ENCODE measurements around the gene TBC1D21.

TBC1D21 gene

GRCh38 chr15:73889053-73889761 lies 15.8 kb downstream of the TBC1D21 start:
- Mint-ChIP-seq H3K27me3 (ENCODE audit: low read depth) (peaks cover 14% of the 10 kb centered on the region), H3K4me3 (no peak overlapping the region), H3K36me3 (ENCODE audit: low read depth) (no peaks in the 10 kb centered on the region), H3K27ac (no peak overlapping the region), H3K4me1 (ENCODE audit: low read depth) (no peaks in the 10 kb centered on the region), H3K9me3 (no peaks in the 10 kb centered on the region)

- Mint-ChIP-seq H3K4me3 (no peak overlapping the region), H3K27me3 (ENCODE audit: low read depth) (peaks cover 14% of the 10 kb centered on the region), H3K4me1 (ENCODE audit: low read depth) (no peaks in the 10 kb centered on the region), H3K36me3 (ENCODE audit: low read depth) (no peaks in the 10 kb centered on the region), H3K9me3 (no peaks in the 10 kb centered on the region), H3K27ac (no peak overlapping the region)
Measured at GRCh38 chr15:73889762-73890124, 16.4 kb downstream of the TBC1D21 start.

GRCh38 chr15:73891328-73892315 lies 18.3 kb downstream of the TBC1D21 start:
- no peaks in the 10 kb centered on the region for H3K9me3 Mint-ChIP-seq
- no peaks in the 10 kb centered on the region for H3K4me1 Mint-ChIP-seq (ENCODE audit: low read depth)
- peaks cover 18% of the 10 kb centered on the region for H3K27me3 Mint-ChIP-seq (ENCODE audit: low read depth)
- no peak overlapping the region for H3K4me3 Mint-ChIP-seq
- no peak overlapping the region for H3K27ac Mint-ChIP-seq
- no peaks in the 10 kb centered on the region for H3K36me3 Mint-ChIP-seq (ENCODE audit: low read depth)

GRCh38 chr15:73892446-73893226 lies 19.3 kb downstream of the TBC1D21 start:
- no peak overlapping the region for H3K27ac Mint-ChIP-seq
- H3K9me3 Mint-ChIP-seq, result no peaks in the 10 kb centered on the region
- peaks cover 18% of the 10 kb centered on the region for H3K27me3 Mint-ChIP-seq (ENCODE audit: low read depth)
- no peak overlapping the region for H3K4me3 Mint-ChIP-seq
- no peaks in the 10 kb centered on the region for H3K36me3 Mint-ChIP-seq (ENCODE audit: low read depth)
- H3K4me1 Mint-ChIP-seq (ENCODE audit: low read depth), result peaks cover 3% of the 10 kb centered on the region

GRCh38 chr15:73894133-73894814 lies 20.9 kb downstream of the TBC1D21 start:
- H3K9me3 Mint-ChIP-seq, result no peaks in the 10 kb centered on the region
- peaks cover 3% of the 10 kb centered on the region for H3K4me1 Mint-ChIP-seq (ENCODE audit: low read depth)
- no peak overlapping the region for H3K4me3 Mint-ChIP-seq
- no peak overlapping the region for H3K27ac Mint-ChIP-seq
- H3K36me3 Mint-ChIP-seq (ENCODE audit: low read depth), result no peaks in the 10 kb centered on the region
- peaks cover 10% of the 10 kb centered on the region for H3K27me3 Mint-ChIP-seq (ENCODE audit: low read depth)

GRCh38 chr15:73897441-73898261 lies 24.3 kb downstream of the TBC1D21 start:
- H3K27ac Mint-ChIP-seq, result no peak overlapping the region
- no peaks in the 10 kb centered on the region for H3K36me3 Mint-ChIP-seq (ENCODE audit: low read depth)
- peaks cover 3% of the 10 kb centered on the region for H3K4me1 Mint-ChIP-seq (ENCODE audit: low read depth)
- no peak overlapping the region for H3K4me3 Mint-ChIP-seq
- H3K27me3 Mint-ChIP-seq (ENCODE audit: low read depth), result peaks cover 3% of the 10 kb centered on the region
- H3K9me3 Mint-ChIP-seq, result no peaks in the 10 kb centered on the region

GRCh38 chr15:73899197-73900094 lies 26.1 kb downstream of the TBC1D21 start:
- H3K27me3 Mint-ChIP-seq (ENCODE audit: low read depth), result peaks cover 3% of the 10 kb centered on the region
- H3K4me3 Mint-ChIP-seq, result no peak overlapping the region
- no peak overlapping the region for H3K27ac Mint-ChIP-seq
- no peaks in the 10 kb centered on the region for H3K9me3 Mint-ChIP-seq
- peaks cover 3% of the 10 kb centered on the region for H3K4me1 Mint-ChIP-seq (ENCODE audit: low read depth)
- no peaks in the 10 kb centered on the region for H3K36me3 Mint-ChIP-seq (ENCODE audit: low read depth)

- Mint-ChIP-seq H3K27me3 (ENCODE audit: low read depth) (peaks cover 3% of the 10 kb centered on the region), H3K36me3 (ENCODE audit: low read depth) (no peaks in the 10 kb centered on the region), H3K27ac (no peak overlapping the region), H3K9me3 (no peaks in the 10 kb centered on the region), H3K4me3 (no peak overlapping the region), H3K4me1 (ENCODE audit: low read depth) (peaks cover 3% of the 10 kb centered on the region)
Measured at GRCh38 chr15:73900095-73900712, 26.8 kb downstream of the TBC1D21 start.

GRCh38 chr15:73901126-73901810 lies 27.9 kb downstream of the TBC1D21 start:
- no peak overlapping the region for H3K27ac Mint-ChIP-seq

GRCh38 chr15:73902121-73903020 lies 29.0 kb downstream of the TBC1D21 start:
- Mint-ChIP-seq H3K27ac (no peak overlapping the region), H3K4me3 (no peak overlapping the region), H3K27me3 (ENCODE audit: low read depth) (no peaks in the 10 kb centered on the region), H3K9me3 (no peaks in the 10 kb centered on the region), H3K36me3 (ENCODE audit: low read depth) (no peaks in the 10 kb centered on the region), H3K4me1 (ENCODE audit: low read depth) (peaks cover 2% of the 10 kb centered on the region)

More at GRCh38 chr15:73901126-73901810, 27.9 kb downstream of the TBC1D21 start:
- H3K9me3 Mint-ChIP-seq, result no peaks in the 10 kb centered on the region
- no peaks in the 10 kb centered on the region for H3K27me3 Mint-ChIP-seq (ENCODE audit: low read depth)
- peaks cover 3% of the 10 kb centered on the region for H3K4me1 Mint-ChIP-seq (ENCODE audit: low read depth)
- H3K36me3 Mint-ChIP-seq (ENCODE audit: low read depth), result no peaks in the 10 kb centered on the region
- H3K4me3 Mint-ChIP-seq, result no peak overlapping the region
